ENCODE data around the gene HOTAIR. TPM values are rescaled to one million over a fixed set of nuclear protein-coding genes. Genes with fewer than 3 reads are reported as not detected.

The HOTAIR gene
- total RNA-seq, 1 experiment from 2014 or later: not detected

DNA sequence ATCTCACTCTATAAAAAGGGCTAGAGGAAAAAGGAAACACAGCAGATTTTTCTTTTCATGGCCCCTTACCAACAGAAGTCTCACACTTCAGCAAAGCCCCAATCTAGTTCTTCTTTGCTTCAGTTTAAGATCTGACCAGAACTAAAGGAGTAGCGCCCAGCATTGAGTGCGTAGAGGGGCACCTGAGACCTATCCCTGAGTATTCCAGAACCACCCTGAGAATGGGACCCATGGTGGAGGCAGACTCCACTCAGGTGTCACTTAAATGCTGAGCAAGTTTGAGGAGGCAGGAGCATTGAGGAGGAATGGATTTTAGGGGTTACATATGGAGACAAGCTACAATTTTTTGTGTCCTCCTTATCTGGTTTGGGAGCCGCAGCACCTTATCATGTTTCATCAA lies 3.6 kb downstream of the HOTAIR start (continued):
- TF ChIP-seq, protein P1, sequence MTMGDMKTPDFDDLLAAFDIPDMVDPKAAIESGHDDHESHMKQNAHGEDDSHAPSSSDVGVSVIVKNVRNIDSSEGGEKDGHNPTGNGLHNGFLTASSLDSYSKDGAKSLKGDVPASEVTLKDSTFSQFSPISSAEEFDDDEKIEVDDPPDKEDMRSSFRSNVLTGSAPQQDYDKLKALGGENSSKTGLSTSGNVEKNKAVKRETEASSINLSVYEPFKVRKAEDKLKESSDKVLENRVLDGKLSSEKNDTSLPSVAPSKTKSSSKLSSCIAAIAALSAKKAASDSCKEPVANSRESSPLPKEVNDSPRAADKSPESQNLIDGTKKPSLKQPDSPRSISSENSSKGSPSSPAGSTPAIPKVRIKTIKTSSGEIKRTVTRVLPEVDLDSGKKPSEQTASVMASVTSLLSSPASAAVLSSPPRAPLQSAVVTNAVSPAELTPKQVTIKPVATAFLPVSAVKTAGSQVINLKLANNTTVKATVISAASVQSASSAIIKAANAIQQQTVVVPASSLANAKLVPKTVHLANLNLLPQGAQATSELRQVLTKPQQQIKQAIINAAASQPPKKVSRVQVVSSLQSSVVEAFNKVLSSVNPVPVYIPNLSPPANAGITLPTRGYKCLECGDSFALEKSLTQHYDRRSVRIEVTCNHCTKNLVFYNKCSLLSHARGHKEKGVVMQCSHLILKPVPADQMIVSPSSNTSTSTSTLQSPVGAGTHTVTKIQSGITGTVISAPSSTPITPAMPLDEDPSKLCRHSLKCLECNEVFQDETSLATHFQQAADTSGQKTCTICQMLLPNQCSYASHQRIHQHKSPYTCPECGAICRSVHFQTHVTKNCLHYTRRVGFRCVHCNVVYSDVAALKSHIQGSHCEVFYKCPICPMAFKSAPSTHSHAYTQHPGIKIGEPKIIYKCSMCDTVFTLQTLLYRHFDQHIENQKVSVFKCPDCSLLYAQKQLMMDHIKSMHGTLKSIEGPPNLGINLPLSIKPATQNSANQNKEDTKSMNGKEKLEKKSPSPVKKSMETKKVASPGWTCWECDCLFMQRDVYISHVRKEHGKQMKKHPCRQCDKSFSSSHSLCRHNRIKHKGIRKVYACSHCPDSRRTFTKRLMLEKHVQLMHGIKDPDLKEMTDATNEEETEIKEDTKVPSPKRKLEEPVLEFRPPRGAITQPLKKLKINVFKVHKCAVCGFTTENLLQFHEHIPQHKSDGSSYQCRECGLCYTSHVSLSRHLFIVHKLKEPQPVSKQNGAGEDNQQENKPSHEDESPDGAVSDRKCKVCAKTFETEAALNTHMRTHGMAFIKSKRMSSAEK (CRISPR knock-in tag; IDR thresholded peaks at IDR 0.05; ENCODE audit: borderline replicate concordance): no peak
- no peak for TF ChIP-seq TP53 (CRISPR knock-in tag; IDR thresholded peaks at IDR 0.05)
- no peak for TF ChIP-seq ZNF396 (CRISPR knock-in tag; IDR thresholded peaks at IDR 0.05; ENCODE audit: borderline replicate concordance)
- TF ChIP-seq TEAD1 (CRISPR knock-in tag; IDR thresholded peaks at IDR 0.05): no peak
- no peak for TF ChIP-seq ELF4 (CRISPR knock-in tag; IDR thresholded peaks at IDR 0.05; ENCODE audit: low read depth)
- no peak for TF ChIP-seq OVOL2 (CRISPR knock-in tag; IDR thresholded peaks at IDR 0.05; ENCODE audit: borderline replicate concordance)

DNA sequence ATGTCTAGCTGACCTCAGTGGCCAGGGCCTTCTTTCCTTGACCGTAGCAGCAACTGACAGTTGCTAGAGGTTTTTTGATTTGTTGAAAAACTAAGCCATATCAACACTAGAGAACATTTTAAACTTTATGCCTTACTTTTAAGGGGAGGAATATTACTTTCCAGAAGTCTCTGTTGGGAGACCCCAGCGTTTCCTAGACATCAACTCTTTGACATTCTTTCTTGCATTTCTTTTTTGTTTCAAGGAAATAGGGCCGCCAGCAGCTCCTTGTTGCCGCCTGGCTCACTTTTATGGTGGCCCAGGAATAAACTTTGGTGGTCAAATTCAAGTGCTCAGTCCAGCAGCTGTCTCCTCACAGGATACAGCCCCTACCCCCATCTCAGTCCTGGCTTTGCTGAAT lies 4.3 kb downstream of the HOTAIR start:
- H3K36me3 Mint-ChIP-seq: no peaks in the 10 kb centered on the region
- H3K27me3 Mint-ChIP-seq (ENCODE audit: low read depth): peaks cover 100% of the 10 kb centered on the region
- TF ChIP-seq ZNF121 (CRISPR knock-in tag; IDR thresholded peaks at IDR 0.05) (no peak), NFE2L1 (CRISPR knock-in tag; IDR thresholded peaks at IDR 0.05) (no peak), ZNF263 (CRISPR knock-in tag; IDR thresholded peaks at IDR 0.05; ENCODE audit: low read depth) (no peak), ZNF219 (CRISPR knock-in tag; IDR thresholded peaks at IDR 0.05; ENCODE audit: borderline replicate concordance) (no peak), ZNF416 (CRISPR knock-in tag; IDR thresholded peaks at IDR 0.05) (no peak), EMX1 (CRISPR knock-in tag; IDR thresholded peaks at IDR 0.05) (no peak), CREM (CRISPR knock-in tag; IDR thresholded peaks at IDR 0.05) (no peak), ZNF232 (CRISPR knock-in tag; IDR thresholded peaks at IDR 0.05) (no peak)
- TF ChIP-seq, protein P2, sequence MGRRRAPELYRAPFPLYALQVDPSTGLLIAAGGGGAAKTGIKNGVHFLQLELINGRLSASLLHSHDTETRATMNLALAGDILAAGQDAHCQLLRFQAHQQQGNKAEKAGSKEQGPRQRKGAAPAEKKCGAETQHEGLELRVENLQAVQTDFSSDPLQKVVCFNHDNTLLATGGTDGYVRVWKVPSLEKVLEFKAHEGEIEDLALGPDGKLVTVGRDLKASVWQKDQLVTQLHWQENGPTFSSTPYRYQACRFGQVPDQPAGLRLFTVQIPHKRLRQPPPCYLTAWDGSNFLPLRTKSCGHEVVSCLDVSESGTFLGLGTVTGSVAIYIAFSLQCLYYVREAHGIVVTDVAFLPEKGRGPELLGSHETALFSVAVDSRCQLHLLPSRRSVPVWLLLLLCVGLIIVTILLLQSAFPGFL (CRISPR knock-in tag; IDR thresholded peaks at IDR 0.05; ENCODE audit: borderline replicate concordance): no peak
- TF ChIP-seq, protein P3, sequence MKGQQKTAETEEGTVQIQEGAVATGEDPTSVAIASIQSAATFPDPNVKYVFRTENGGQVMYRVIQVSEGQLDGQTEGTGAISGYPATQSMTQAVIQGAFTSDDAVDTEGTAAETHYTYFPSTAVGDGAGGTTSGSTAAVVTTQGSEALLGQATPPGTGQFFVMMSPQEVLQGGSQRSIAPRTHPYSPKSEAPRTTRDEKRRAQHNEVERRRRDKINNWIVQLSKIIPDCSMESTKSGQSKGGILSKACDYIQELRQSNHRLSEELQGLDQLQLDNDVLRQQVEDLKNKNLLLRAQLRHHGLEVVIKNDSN (CRISPR knock-in tag; IDR thresholded peaks at IDR 0.05): no peak
- TF ChIP-seq, protein P4, sequence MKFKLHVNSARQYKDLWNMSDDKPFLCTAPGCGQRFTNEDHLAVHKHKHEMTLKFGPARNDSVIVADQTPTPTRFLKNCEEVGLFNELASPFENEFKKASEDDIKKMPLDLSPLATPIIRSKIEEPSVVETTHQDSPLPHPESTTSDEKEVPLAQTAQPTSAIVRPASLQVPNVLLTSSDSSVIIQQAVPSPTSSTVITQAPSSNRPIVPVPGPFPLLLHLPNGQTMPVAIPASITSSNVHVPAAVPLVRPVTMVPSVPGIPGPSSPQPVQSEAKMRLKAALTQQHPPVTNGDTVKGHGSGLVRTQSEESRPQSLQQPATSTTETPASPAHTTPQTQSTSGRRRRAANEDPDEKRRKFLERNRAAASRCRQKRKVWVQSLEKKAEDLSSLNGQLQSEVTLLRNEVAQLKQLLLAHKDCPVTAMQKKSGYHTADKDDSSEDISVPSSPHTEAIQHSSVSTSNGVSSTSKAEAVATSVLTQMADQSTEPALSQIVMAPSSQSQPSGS (CRISPR knock-in tag; IDR thresholded peaks at IDR 0.05; ENCODE audit: borderline replicate concordance, low read depth): no peak
- TF ChIP-seq, protein P5, sequence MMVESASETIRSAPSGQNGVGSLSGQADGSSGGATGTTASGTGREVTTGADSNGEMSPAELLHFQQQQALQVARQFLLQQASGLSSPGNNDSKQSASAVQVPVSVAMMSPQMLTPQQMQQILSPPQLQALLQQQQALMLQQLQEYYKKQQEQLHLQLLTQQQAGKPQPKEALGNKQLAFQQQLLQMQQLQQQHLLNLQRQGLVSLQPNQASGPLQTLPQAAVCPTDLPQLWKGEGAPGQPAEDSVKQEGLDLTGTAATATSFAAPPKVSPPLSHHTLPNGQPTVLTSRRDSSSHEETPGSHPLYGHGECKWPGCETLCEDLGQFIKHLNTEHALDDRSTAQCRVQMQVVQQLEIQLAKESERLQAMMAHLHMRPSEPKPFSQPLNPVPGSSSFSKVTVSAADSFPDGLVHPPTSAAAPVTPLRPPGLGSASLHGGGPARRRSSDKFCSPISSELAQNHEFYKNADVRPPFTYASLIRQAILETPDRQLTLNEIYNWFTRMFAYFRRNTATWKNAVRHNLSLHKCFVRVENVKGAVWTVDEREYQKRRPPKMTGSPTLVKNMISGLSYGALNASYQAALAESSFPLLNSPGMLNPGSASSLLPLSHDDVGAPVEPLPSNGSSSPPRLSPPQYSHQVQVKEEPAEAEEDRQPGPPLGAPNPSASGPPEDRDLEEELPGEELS (CRISPR knock-in tag; IDR thresholded peaks at IDR 0.05): no peak
- TF ChIP-seq, protein P6, sequence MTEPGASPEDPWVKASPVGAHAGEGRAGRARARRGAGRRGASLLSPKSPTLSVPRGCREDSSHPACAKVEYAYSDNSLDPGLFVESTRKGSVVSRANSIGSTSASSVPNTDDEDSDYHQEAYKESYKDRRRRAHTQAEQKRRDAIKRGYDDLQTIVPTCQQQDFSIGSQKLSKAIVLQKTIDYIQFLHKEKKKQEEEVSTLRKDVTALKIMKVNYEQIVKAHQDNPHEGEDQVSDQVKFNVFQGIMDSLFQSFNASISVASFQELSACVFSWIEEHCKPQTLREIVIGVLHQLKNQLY (CRISPR knock-in tag; IDR thresholded peaks at IDR 0.05): no peak
- ChIA-PET CTCF (interaction anchor here (1.1 to 2.3 kb wide), 3 partner anchors 47 to 155 kb away, joined by 4 to 5 read pairs (median 4); partner anchors contain the start of gene HOXC5), POLR2A (no interaction called here)
- ATAC-seq (no peak), DNase-seq (ENCODE audit: low spot score) (no peak)
- H3K27ac Mint-ChIP-seq: no peak overlapping the region
- peaks cover 21% of the 10 kb centered on the region for H3K4me1 Mint-ChIP-seq
- no peaks in the 10 kb centered on the region for H3K9me3 Mint-ChIP-seq
- H3K4me3 Mint-ChIP-seq: no peak overlapping the region

All from WTC11 (cell line).